CD4-positive, alpha-beta memory T cell (primary cell): Measurements from ENCODE around the gene NPR1. TPM values are rescaled to one million over a fixed set of nuclear protein-coding genes. Genes with fewer than 3 reads are reported as not detected.
"Not testable (repeated sequence)": the region's sequence is repeated elsewhere in the genome, so short reads cannot be mapped to it uniquely, and the experiment has no call there.

ENCODE experiments used
- CTCF ChIA-PET: fragments of 350-600 bp; sonication (Branson Sonifier 250); formaldehyde crosslinking; loops from one replicate; lab custom pipeline; 2021; ENCODE audit warnings: inconsistent platforms; ENCODE audit not compliant: partially characterized antibody; lab: Charles Lee
- POLR2A ChIA-PET: fragments of 350-600 bp; sonication (Branson Sonifier 250); formaldehyde crosslinking; loops from one replicate; lab custom pipeline; 2021; ENCODE audit not compliant: partially characterized antibody; lab: Charles Lee
- DNase-seq, 5 donors: peaks; one replicate each; pipeline versions ENCODE4 v3.0.0 to v3.0.0-alpha.2; 2020 to 2022; ENCODE audit warnings: mixed read lengths in 1 of 5
- H3K27ac ChIP-seq: one replicate; pipeline ENCODE4 v1.7.0; 2013; ENCODE audit warnings: low read depth, low read length
- H3K27me3 ChIP-seq: 2 replicates; pipeline ENCODE4 v1.7.0; 2013; ENCODE audit warnings: mild to moderate bottlenecking, low read length, moderate library complexity; ENCODE audit not compliant: insufficient read depth
- H3K36me3 ChIP-seq: 2 replicates; pipeline ENCODE4 v1.7.0; 2013; ENCODE audit warnings: mild to moderate bottlenecking, low read length, moderate library complexity; ENCODE audit not compliant: insufficient read depth
- H3K4me1 ChIP-seq: 2 replicates; pipeline ENCODE4 v1.7.0; 2013; ENCODE audit warnings: mild to moderate bottlenecking, low read length, moderate library complexity; ENCODE audit not compliant: insufficient read depth
- H3K4me3 ChIP-seq, 2 donors: one replicate each; pipeline ENCODE4 v1.7.0; 2013; ENCODE audit warnings: low read length in 2 of 2, mild to moderate bottlenecking in 1 of 2
- H3K9me3 ChIP-seq, 2 donors: one replicate each; pipeline ENCODE4 v1.7.0; 2013; ENCODE audit warnings: low read length in 2 of 2, control low read depth in 1 of 2; ENCODE audit not compliant: control insufficient read depth in 1 of 2
- H3K27ac Mint-ChIP-seq, 7 donors: one replicate each; pipeline ENCODE4 v1.8.0; 2020 to 2021; ENCODE audit warnings: mixed read lengths in 7 of 7, mild to moderate bottlenecking in 6 of 7, inconsistent platforms in 3 of 7, moderate library complexity in 3 of 7
- H3K27me3 Mint-ChIP-seq, 2 donors: one replicate each; pipeline ENCODE4 v1.8.0; 2020 to 2021; ENCODE audit warnings: mixed read lengths in 2 of 2
- H3K36me3 Mint-ChIP-seq, 2 donors: one replicate each; pipeline ENCODE4 v1.8.0; 2020 to 2021; ENCODE audit warnings: mixed read lengths in 2 of 2, inconsistent platforms in 1 of 2, mild to moderate bottlenecking in 1 of 2
- H3K4me1 Mint-ChIP-seq, 4 donors: one replicate each; pipeline ENCODE4 v1.8.0; 2020 to 2021; ENCODE audit warnings: mixed read lengths in 4 of 4, mild to moderate bottlenecking in 1 of 4
- H3K4me3 Mint-ChIP-seq, 8 donors: one replicate each; pipeline ENCODE4 v1.8.0; 2020 to 2021; ENCODE audit warnings: mixed read lengths in 8 of 8, mild to moderate bottlenecking in 7 of 8, moderate library complexity in 6 of 8, inconsistent platforms in 3 of 8
- H3K9me3 Mint-ChIP-seq, 8 donors: one replicate each; pipeline ENCODE4 v1.8.0; 2020 to 2021; ENCODE audit warnings: mixed read lengths in 8 of 8, mild to moderate bottlenecking in 5 of 8, inconsistent platforms in 3 of 8, moderate library complexity in 1 of 8
- intact Hi-C: fragments of 100-400 bp; cut with micrococcal nuclease; formaldehyde crosslinking; loops from one replicate; pipeline ENCODE4 v1.15.1; 2023
- polyA plus RNA-seq, 2 donors: library from polyadenylated mRNA; unstranded; fragments of 300-500 nt; fragmentation: Illumina TruSeq; gene quantifications; one replicate each; pipeline ENCODE4 v1.2.3, GENCODE V29; 2021
- total RNA-seq, 2 experiments: library from RNA; stranded (reverse); gene quantifications; one replicate each; pipeline ENCODE4 v1.2.3, GENCODE V29; 2021

The NPR1 gene
- total and polyA plus RNA-seq, 4 experiments from 2014 or later: not detected

- ChIA-PET POLR2A (no interaction called here), CTCF (no interaction called here)
- peak overlapping the region in 1 of 8 donors; percentile 54 for H3K4me3 Mint-ChIP-seq
- no peaks in the 10 kb centered on the region for H3K36me3 Mint-ChIP-seq
- no peaks in the 10 kb centered on the region for H3K4me1 Mint-ChIP-seq
- no peaks in the 10 kb centered on the region for H3K27me3 Mint-ChIP-seq
- H3K36me3 ChIP-seq: no peaks in the 10 kb centered on the region
- no peak for DNase-seq
- intact Hi-C loops: no loop called here
- H3K4me1 ChIP-seq: no peaks in the 10 kb centered on the region
- H3K27ac Mint-ChIP-seq: no peak overlapping the region
- H3K9me3 ChIP-seq: no peaks in the 10 kb centered on the region
- H3K27me3 ChIP-seq: no peaks in the 10 kb centered on the region
- no peaks in the 10 kb centered on the region for H3K9me3 Mint-ChIP-seq
- no peak overlapping the region for H3K4me3 ChIP-seq
- no peak overlapping the region for H3K27ac ChIP-seq
Measured at GRCh38 chr1:153697191-153698019, 18.9 kb downstream of the NPR1 start.

GRCh38 chr1:153698020-153698922 lies 19.8 kb downstream of the NPR1 start:
- no peaks in the 10 kb centered on the region for H3K36me3 ChIP-seq
- no peaks in the 10 kb centered on the region for H3K27me3 ChIP-seq
- CTCF ChIA-PET: no interaction called here
- no peaks in the 10 kb centered on the region for H3K4me1 ChIP-seq
- intact Hi-C loops: no loop called here
- H3K9me3 ChIP-seq: no peaks in the 10 kb centered on the region
- no peaks in the 10 kb centered on the region for H3K9me3 Mint-ChIP-seq
- peak overlapping the region in 1 of 8 donors; percentile 54 for H3K4me3 Mint-ChIP-seq
- H3K27ac Mint-ChIP-seq: no peak overlapping the region
- no peaks in the 10 kb centered on the region for H3K4me1 Mint-ChIP-seq
- DNase-seq: no peak
- POLR2A ChIA-PET: no interaction called here
- no peak overlapping the region for H3K27ac ChIP-seq
- no peaks in the 10 kb centered on the region for H3K27me3 Mint-ChIP-seq
- H3K36me3 Mint-ChIP-seq: no peaks in the 10 kb centered on the region
- no peak overlapping the region for H3K4me3 ChIP-seq

DNA sequence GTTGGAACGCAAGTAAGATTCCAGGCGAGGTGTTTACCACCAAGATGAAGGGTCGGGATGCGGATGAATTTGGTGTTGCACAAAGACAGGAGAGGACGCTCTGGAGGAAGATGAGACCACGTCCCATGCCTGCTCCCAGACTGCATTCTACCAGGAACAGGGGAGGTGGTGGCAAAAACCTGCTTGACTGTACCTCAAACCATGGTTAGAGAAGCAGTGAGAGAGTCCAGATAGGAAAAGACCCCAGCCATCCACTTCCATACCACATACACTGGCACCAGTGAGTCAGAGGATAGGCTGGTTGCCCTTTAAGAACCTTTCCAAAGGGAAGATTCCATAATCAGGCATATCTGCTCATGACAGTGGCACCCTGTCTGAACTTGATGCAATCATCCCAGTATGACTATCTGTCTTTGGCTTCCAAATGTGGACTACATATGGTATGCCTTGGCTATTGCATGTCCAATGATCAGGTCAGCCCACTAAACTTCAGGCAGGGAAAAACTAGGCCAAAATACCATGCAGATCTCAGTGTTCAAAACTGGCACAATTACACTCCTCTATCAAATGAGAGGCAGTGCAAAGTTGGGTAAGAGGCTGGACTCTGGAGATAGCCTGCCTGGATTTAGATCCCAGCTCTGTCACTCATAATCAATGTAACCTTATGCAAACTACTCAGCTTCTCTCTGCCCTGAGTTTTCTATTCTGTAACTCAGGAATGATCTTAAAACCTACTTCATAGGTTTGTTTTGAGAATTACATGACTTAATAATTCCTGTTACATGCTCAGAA lies 20.6 kb downstream of the NPR1 start:
- no peak overlapping the region for H3K27ac ChIP-seq
- POLR2A ChIA-PET: no interaction called here
- H3K27ac Mint-ChIP-seq: no peak overlapping the region
- H3K4me3 ChIP-seq: no peak overlapping the region
- H3K4me3 Mint-ChIP-seq: no peak overlapping the region
- H3K27me3 Mint-ChIP-seq: no peaks in the 10 kb centered on the region
- no peaks in the 10 kb centered on the region for H3K9me3 ChIP-seq
- intact Hi-C loops: no loop called here
- H3K36me3 ChIP-seq: no peaks in the 10 kb centered on the region
- no peaks in the 10 kb centered on the region for H3K27me3 ChIP-seq
- no peaks in the 10 kb centered on the region for H3K9me3 Mint-ChIP-seq
- DNase-seq: no peak
- CTCF ChIA-PET: no interaction called here
- no peaks in the 10 kb centered on the region for H3K4me1 ChIP-seq
- no peaks in the 10 kb centered on the region for H3K36me3 Mint-ChIP-seq
- no peaks in the 10 kb centered on the region for H3K4me1 Mint-ChIP-seq

DNA sequence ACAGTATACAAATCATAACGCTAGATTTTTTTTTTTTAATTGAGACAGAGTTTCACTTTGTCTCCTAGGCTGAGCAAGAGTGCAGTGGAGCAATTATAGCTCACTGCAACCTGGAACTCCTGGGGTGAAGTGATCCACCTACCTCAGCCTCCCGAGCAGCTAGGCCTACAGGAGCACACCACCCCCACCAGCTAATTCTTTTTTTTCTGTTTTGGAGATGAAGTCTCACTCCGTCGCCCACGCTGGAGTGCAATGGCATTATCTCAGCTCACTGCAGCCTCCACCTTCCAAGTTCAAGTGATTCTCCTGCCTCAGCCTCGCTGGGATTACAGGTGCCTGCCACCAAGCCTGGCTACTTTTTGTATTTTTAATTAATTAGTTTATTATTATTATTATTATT lies 21.3 kb downstream of the NPR1 start:
- Mint-ChIP-seq H3K36me3 (no peaks in the 10 kb centered on the region), H3K9me3 (no peaks in the 10 kb centered on the region), H3K27ac (no peak overlapping the region), H3K4me3 (no peak overlapping the region), H3K27me3 (no peaks in the 10 kb centered on the region), H3K4me1 (no peaks in the 10 kb centered on the region)
- Histone ChIP-seq H3K27ac (no peak overlapping the region), H3K4me1 (no peaks in the 10 kb centered on the region), H3K9me3 (no peaks in the 10 kb centered on the region), H3K4me3 (no peak overlapping the region), H3K36me3 (no peaks in the 10 kb centered on the region), H3K27me3 (no peaks in the 10 kb centered on the region)
- intact Hi-C loops: no loop called here
- POLR2A ChIA-PET: no interaction called here
- no peak for DNase-seq
- CTCF ChIA-PET: no interaction called here

- Histone ChIP-seq H3K27ac (no peak overlapping the region), H3K9me3 (no peaks in the 10 kb centered on the region), H3K27me3 (no peaks in the 10 kb centered on the region), H3K4me3 (no peak overlapping the region), H3K36me3 (no peaks in the 10 kb centered on the region), H3K4me1 (no peaks in the 10 kb centered on the region)
- no peaks in the 10 kb centered on the region for H3K36me3 Mint-ChIP-seq
- intact Hi-C loops: no loop called here
- ChIA-PET POLR2A (no interaction called here), CTCF (no interaction called here)
- no peak overlapping the region for H3K27ac Mint-ChIP-seq
- H3K4me1 Mint-ChIP-seq: no peaks in the 10 kb centered on the region
- H3K27me3 Mint-ChIP-seq: peaks cover 0 to under 1% of the 10 kb centered on the region in 2 donors
- H3K4me3 Mint-ChIP-seq: no peak overlapping the region
- H3K9me3 Mint-ChIP-seq: no peaks in the 10 kb centered on the region
- no peak for DNase-seq
Measured at GRCh38 chr1:153705484-153705883, 27.0 kb downstream of the NPR1 start.

GRCh38 chr1:153711026-153711425 lies 32.5 kb downstream of the NPR1 start:
- H3K4me3 Mint-ChIP-seq: no peak overlapping the region
- no peaks in the 10 kb centered on the region for H3K4me1 ChIP-seq
- H3K36me3 ChIP-seq: no peaks in the 10 kb centered on the region
- no peaks in the 10 kb centered on the region for H3K4me1 Mint-ChIP-seq
- no peaks in the 10 kb centered on the region for H3K27me3 ChIP-seq
- no peaks in the 10 kb centered on the region for H3K9me3 Mint-ChIP-seq
- H3K9me3 ChIP-seq: no peaks in the 10 kb centered on the region
- ChIA-PET POLR2A (interaction anchor here (0.5 kb wide), 1 partner anchor 521 kb away, joined by 3 read pairs; no protein-coding TSS in a partner anchor), CTCF (no interaction called here)
- intact Hi-C loops: no loop called here
- peaks cover 2 to 12% of the 10 kb centered on the region in 2 donors for H3K27me3 Mint-ChIP-seq
- H3K36me3 Mint-ChIP-seq: no peaks in the 10 kb centered on the region
- no peak for DNase-seq
- H3K27ac ChIP-seq: no peak overlapping the region
- no peak overlapping the region for H3K4me3 ChIP-seq
- no peak overlapping the region for H3K27ac Mint-ChIP-seq

DNA sequence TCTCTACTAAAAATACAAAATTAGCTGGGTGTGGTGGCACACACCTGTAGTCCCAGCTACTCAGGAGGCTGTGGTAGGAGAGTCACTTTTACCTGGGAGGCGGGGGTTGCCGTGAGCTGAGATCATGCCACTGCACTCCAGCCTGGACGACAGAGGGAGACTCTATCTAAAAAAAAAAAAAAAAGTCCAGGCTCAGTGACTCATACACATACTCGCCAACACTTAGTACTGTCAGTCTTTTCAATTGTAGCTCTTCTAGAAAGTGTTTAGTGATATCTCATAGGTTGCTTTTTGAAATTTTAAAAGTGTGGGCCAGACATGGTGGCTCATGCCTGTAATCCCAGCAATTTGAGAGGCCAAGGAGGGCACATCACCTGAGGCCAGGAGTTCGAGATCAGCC lies 37.7 kb downstream of the NPR1 start:
- POLR2A ChIA-PET: interaction anchor here (0.7 to 1.6 kb wide), 2 partner anchors 11 to 232 kb away, joined by 3 to 5 read pairs; partner anchors contain the start of gene INTS3
- H3K27me3 ChIP-seq, H3K27ac ChIP-seq, DNase-seq, H3K4me1 Mint-ChIP-seq, H3K4me3 Mint-ChIP-seq, H3K36me3 ChIP-seq, intact Hi-C loops, H3K4me3 ChIP-seq, H3K27ac Mint-ChIP-seq, CTCF ChIA-PET, H3K27me3 Mint-ChIP-seq, H3K36me3 Mint-ChIP-seq, H3K9me3 Mint-ChIP-seq, H3K9me3 ChIP-seq, H3K4me1 ChIP-seq: not testable (repeated sequence)
